A549 (cell line): Measurements from ENCODE around the gene MATN4. TPM values are rescaled to one million over a fixed set of nuclear protein-coding genes. Genes with fewer than 3 reads are reported as not detected.

Source experiments
- ATAC-seq, 2 experiments: fragments of 200-7000 bp in 1 of 2; fragments of >200 bp in 1 of 2; cut with Nextera tagmentation in 1 of 2; cut with Tn5 transposase in 1 of 2; 3 replicates each; pipeline versions ENCODE4 v1.8.0 to v1.9.1; 2018 to 2020; ENCODE audit warnings: mild to moderate bottlenecking in 1 of 2, moderate library complexity in 1 of 2
- CTCF ChIA-PET: fragments of 300-600 bp; sonication (Branson Sonifier 250); formaldehyde crosslinking; extraction: SDS; loops from one replicate; lab custom pipeline; 2021; ENCODE audit warnings: antibody characterized with exemption, inconsistent platforms; lab: Yijun Ruan, JAX
- POLR2A ChIA-PET: fragments of 350-600 bp; formaldehyde crosslinking; extraction: SDS; loops from one replicate; lab custom pipeline; 2021; ENCODE audit warnings: antibody characterized with exemption, inconsistent platforms; lab: Yijun Ruan, JAX
- DNase-seq, 2 experiments: peaks; one replicate each; pipeline versions ENCODE4 v3.0.0 to v3.0.0-alpha.2; 2011 to 2016; ENCODE audit warnings: low read depth in 1 of 2, low spot score in 1 of 2
- FAIRE-seq: peaks from 2 replicates; lab custom pipeline; 2011; peaks lifted over from hg19 to GRCh38; lab: Jason Lieb, UNC
- H3K27ac ChIP-seq, 2 experiments: fragments of >200 bp; sonication (Bioruptor Twin); formaldehyde crosslinking; 3 replicates each; pipeline ENCODE4 v1.5.1; 2016 to 2017
- H3K4me1 ChIP-seq: fragments of >200 bp; sonication (Bioruptor Twin); formaldehyde crosslinking; 3 replicates; pipeline ENCODE4 v1.6.1; 2016
- H3K4me2 ChIP-seq: fragments of >200 bp; sonication (Bioruptor Twin); formaldehyde crosslinking; 3 replicates; pipeline ENCODE4 v1.6.1; 2016
- H3K4me3 ChIP-seq: fragments of >200 bp; sonication (Bioruptor Twin); formaldehyde crosslinking; 3 replicates; pipeline ENCODE4 v1.5.1; 2016
- H3K9me3 ChIP-seq: fragments of >200 bp; sonication (Bioruptor Twin); formaldehyde crosslinking; 3 replicates; pipeline ENCODE4 v1.6.1; 2016
- BCL3 ChIP-seq: fragments of >200 bp; sonication (Bioruptor Twin); formaldehyde crosslinking; IDR thresholded peaks from 3 replicates; pipeline ENCODE4 v1.6.1; 2016
- CBX8 ChIP-seq: fragments of 200-600 bp; sonication (generic); IDR thresholded peaks from 2 replicates; pipeline ENCODE4 v1.6.1; 2016
- CEBPB ChIP-seq, 2 experiments: fragments of >200 bp in 1 of 2; sonication (Bioruptor Twin) in 1 of 2; formaldehyde crosslinking in 1 of 2; IDR thresholded peaks; 2 replicates each; pipeline ENCODE4 v1.6.1; 2012 to 2016
- CTCF ChIP-seq: fragments of >200 bp; sonication (Bioruptor Twin); formaldehyde crosslinking; IDR thresholded peaks from 3 replicates; pipeline ENCODE4 v1.5.1; 2016
- E2F6 ChIP-seq: IDR thresholded peaks from 2 replicates; pipeline ENCODE4 v1.6.1; 2012; ENCODE audit warnings: low read depth, borderline replicate concordance
- FOSL2 ChIP-seq, 2 experiments: fragments of 450-650 bp in 1 of 2; fragments of >200 bp in 1 of 2; sonication (Bioruptor Twin) in 1 of 2; formaldehyde crosslinking; IDR thresholded peaks; 2 replicates each; pipeline versions ENCODE4 v1.5.0 to v1.6.1; 2016 to 2020; ENCODE audit warnings: mild to moderate bottlenecking in 1 of 2, moderate library complexity in 1 of 2
- GATA3 ChIP-seq: IDR thresholded peaks from 2 replicates; pipeline ENCODE4 v1.6.1; 2012; ENCODE audit warnings: borderline replicate concordance
- HDAC2 ChIP-seq: fragments of 200-600 bp; sonication (generic); IDR thresholded peaks from 2 replicates; pipeline ENCODE4 v1.6.1; 2016
- HMGXB4 ChIP-seq: fragments of 250-450 bp; sonication (Bioruptor Pico); IDR thresholded peaks from 2 replicates; pipeline ENCODE4 v1.5.0; 2021; ENCODE audit warnings: mild to moderate bottlenecking, moderate library complexity, borderline replicate concordance
- HOXA7 ChIP-seq: fragments of 250-450 bp; sonication (Bioruptor Pico); IDR thresholded peaks from 2 replicates; pipeline ENCODE4 v1.5.0; 2020; ENCODE audit warnings: mild to moderate bottlenecking, moderate library complexity
- HOXB13 ChIP-seq: fragments of 250-450 bp; sonication (Bioruptor Pico); IDR thresholded peaks from 2 replicates; pipeline ENCODE4 v1.5.0; 2020; ENCODE audit warnings: low read depth, mild to moderate bottlenecking, moderate library complexity
- MAFK ChIP-seq: fragments of 450-650 bp; IDR thresholded peaks from 2 replicates; pipeline ENCODE4 v1.6.1; 2014; ENCODE audit not compliant: partially characterized antibody
- POLR2A ChIP-seq: IDR thresholded peaks from 2 replicates; pipeline ENCODE4 v1.6.1; 2012; ENCODE audit warnings: mild to moderate bottlenecking, low read length
- RNF2 ChIP-seq: fragments of 200-600 bp; sonication (generic); IDR thresholded peaks from 2 replicates; pipeline ENCODE4 v1.6.1; 2016; ENCODE audit warnings: low read depth, mild to moderate bottlenecking, antibody characterized with exemption, moderate library complexity, borderline replicate concordance
- SMC3 ChIP-seq: fragments of >200 bp; sonication (Bioruptor Twin); formaldehyde crosslinking; IDR thresholded peaks from 3 replicates; pipeline ENCODE4 v1.6.1; 2018; ENCODE audit warnings: inconsistent platforms
- ZNF302 ChIP-seq: fragments of 250-450 bp; sonication (Bioruptor Pico); IDR thresholded peaks from 2 replicates; pipeline ENCODE4 v1.9.0; 2021; ENCODE audit warnings: inconsistent platforms, mild to moderate bottlenecking, moderate library complexity
- WGBS: methylation state at CpG from one replicate; pipeline ENCODE4 v1.1.6; 2017; ENCODE audit errors: missing lambda C conversion rate; 5-methylcytosine and 5-hydroxymethylcytosine counted together
- polyA plus RNA-seq, 4 experiments: library from polyadenylated mRNA; depleted of rRNA in 3 of 4; stranded (reverse); fragments of >200 nt; fragmentation: RNase III in 1 of 4; extraction: RNeasy Plus Mini Kit Qiagen cat#74134 plus additional on column Dnase treatment in 1 of 4; gene quantifications; 2 replicates in 3 of 4; 3 replicates in 1 of 4; pipeline ENCODE4 v1.2.3, GENCODE V29; 2011 to 2017
- TF ChIP-seq, protein P1 (sequence below): fragments of 250-450 bp; sonication (Bioruptor Pico); IDR thresholded peaks from 2 replicates; pipeline ENCODE4 v1.5.0; 2020; ENCODE audit warnings: low read depth, mild to moderate bottlenecking, moderate library complexity

Gene MATN4
- polyA plus RNA-seq, 2 of the 4 experiments (the other 2 are of a cell fraction), result 0.04 to 0.05 TPM

DNA sequence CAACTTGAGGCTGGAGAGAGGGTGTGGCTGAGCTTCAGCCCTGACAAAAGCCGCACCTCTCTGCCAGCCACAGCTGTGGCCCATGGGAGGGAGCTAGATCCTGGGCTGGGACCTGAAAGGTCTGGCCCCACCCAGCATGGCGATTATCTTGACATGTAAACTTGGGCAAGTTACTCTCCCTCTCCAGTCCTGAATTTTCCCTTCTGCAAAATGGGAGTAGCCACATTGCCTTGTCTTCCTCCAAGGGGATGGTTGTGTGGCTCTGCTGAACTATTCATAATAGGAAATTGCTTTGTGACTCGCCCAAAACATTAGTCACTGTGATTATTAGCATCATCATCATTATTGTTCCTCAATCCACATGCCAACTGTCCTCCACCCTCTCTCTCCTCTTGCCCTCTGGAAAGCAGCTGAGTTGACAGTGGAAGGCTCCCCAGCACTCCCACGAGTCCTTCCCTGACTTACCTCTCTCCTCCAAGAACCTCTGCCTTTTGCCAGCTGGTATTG, 24.5 kb downstream of the MATN4 start:
- 0 out of 6 replicates have a peak, but pooled peaks of 1 of the 2 experiments have one; percentile 22 for ATAC-seq
- Histone ChIP-seq H3K4me3 (no peak overlapping the region), H3K27ac (no peak overlapping the region), H3K4me2 (no peak overlapping the region), H3K9me3 (no peaks in the 10 kb centered on the region), H3K4me1 (no peaks in the 10 kb centered on the region)
- TF ChIP-seq MAFK (peak; percentile 47), CEBPB (IDR thresholded peaks at IDR 0.05) (no peak)
- WGBS, result 25% methylated on average over 4 of the region's 4 CpGs
- no peak for DNase-seq
- CTCF ChIA-PET, result interaction anchor here (1.0 to 2.3 kb wide), 4 partner anchors 10 to 239 kb away, joined by 3 to 12 read pairs (median 4); no protein-coding TSS in a partner anchor
- POLR2A ChIA-PET, result no interaction called here
- no peak for FAIRE-seq

DNA sequence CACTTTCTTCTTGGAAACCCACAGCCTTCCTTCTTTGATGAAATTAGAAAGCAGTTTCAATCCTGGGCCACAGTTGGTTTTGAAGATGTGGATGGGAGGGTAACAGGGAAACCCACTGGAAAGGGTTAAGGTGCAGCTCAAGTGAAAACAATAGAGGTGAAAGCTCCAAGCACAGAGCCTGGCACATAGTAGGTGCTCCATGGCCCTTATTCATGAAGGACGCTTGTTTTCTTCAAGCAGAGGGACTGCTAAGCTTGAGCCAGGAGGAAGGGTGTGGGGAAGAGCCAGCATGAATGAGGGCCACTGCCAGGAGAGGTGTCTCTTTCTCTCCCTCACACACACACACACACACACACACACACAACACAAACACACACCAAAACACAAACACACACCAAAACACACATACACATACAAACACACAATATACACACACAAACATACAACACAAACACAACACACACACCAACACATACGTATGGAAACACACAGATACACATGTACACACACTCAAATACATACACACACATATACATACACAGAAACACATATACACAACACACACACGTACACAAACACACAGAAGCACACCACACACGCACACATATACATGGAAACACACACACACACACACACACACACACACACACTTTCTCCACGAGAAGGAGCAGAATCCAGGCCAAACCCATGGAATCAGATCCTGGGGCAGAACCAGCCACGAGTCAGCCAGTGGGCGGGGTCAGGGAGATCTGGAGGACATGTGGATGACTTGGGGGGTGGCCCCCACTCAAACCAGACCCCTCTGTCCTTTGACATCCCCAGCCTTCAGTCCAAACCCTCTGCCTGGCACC, 25.2 kb downstream of the MATN4 start:
- 26% methylated on average over 6 of the region's 7 CpGs for WGBS
- Histone ChIP-seq H3K4me1 (no peaks in the 10 kb centered on the region), H3K4me2 (no peak overlapping the region)
- DNase-seq, result no peak
- TF ChIP-seq FOSL2 (IDR thresholded peaks at IDR 0.05), result no peak
- TF ChIP-seq FOSL2 (CRISPR knock-in tag; IDR thresholded peaks at IDR 0.05), result no peak
- TF ChIP-seq GATA3, result no peak
- no peak for TF ChIP-seq ZNF302
- TF ChIP-seq, all 56 proteins: peak for 0
- POLR2A ChIA-PET, result no interaction called here
- ATAC-seq (no peak), FAIRE-seq (no peak)
- CTCF ChIA-PET, result interaction anchor here (1.1 to 4.4 kb wide), 4 partner anchors 9 to 240 kb away, joined by 3 to 37 read pairs (median 8); no protein-coding TSS in a partner anchor
- Histone ChIP-seq H3K4me3 (no peak overlapping the region), H3K27ac (no peak overlapping the region), H3K9me3 (no peaks in the 10 kb centered on the region)

DNA sequence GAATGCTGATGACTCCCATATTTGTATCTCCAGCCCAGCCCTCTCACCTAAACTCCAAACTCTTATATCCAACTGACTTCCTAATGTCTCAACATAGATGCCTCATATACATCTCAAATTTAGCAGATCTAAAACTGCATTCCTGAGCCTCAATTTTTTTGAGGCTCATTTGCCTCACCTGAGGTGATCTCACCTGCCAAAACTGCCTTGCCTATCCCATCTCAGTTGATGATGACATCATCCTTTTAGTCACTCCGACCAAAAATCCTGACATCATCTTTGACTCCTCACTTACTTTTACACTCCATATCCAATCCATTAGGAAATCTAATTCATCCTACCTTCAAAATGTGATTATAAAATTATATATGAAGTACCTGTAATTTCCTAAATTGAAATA, 28.1 kb downstream of the MATN4 start:
- TF ChIP-seq ZNF302 (no peak), HOXA7 (no peak), BCL3 (no peak), POLR2A (no peak), HOXB13 (CRISPR knock-in tag) (no peak), HMGXB4 (CRISPR knock-in tag) (no peak), FOSL2 (IDR thresholded peaks at IDR 0.05) (no peak), FOSL2 (CRISPR knock-in tag; IDR thresholded peaks at IDR 0.05) (no peak), SMC3 (no peak), CTCF (no peak), E2F6 (no peak), HDAC2 (no peak), CBX8 (no peak), RNF2 (no peak)
- TF ChIP-seq, protein P1, sequence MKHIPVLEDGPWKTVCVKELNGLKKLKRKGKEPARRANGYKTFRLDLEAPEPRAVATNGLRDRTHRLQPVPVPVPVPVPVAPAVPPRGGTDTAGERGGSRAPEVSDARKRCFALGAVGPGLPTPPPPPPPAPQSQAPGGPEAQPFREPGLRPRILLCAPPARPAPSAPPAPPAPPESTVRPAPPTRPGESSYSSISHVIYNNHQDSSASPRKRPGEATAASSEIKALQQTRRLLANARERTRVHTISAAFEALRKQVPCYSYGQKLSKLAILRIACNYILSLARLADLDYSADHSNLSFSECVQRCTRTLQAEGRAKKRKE (CRISPR knock-in tag), result no peak
- TF ChIP-seq, all 56 proteins: peak for 0
- DNase-seq, result no peak
- 23% methylated on average over 1 of the region's 1 CpG for WGBS
- no peak overlapping the region for H3K4me3 ChIP-seq
- H3K27ac ChIP-seq, result no peak overlapping the region
- H3K9me3 ChIP-seq, result no peaks in the 10 kb centered on the region; the same call in 2 of the 3 replicates
- H3K4me1 ChIP-seq, result no peaks in the 10 kb centered on the region
- no peak overlapping the region for H3K4me2 ChIP-seq
- ATAC-seq, result no peak
- ChIA-PET POLR2A (no interaction called here), CTCF (interaction anchor here (0.7 to 4.4 kb wide), 3 partner anchors 8 to 173 kb away, joined by 3 to 37 read pairs (median 3); no protein-coding TSS in a partner anchor)
- FAIRE-seq, result no peak
